Measurements from ENCODE around the gene TEDC1.

DNA sequence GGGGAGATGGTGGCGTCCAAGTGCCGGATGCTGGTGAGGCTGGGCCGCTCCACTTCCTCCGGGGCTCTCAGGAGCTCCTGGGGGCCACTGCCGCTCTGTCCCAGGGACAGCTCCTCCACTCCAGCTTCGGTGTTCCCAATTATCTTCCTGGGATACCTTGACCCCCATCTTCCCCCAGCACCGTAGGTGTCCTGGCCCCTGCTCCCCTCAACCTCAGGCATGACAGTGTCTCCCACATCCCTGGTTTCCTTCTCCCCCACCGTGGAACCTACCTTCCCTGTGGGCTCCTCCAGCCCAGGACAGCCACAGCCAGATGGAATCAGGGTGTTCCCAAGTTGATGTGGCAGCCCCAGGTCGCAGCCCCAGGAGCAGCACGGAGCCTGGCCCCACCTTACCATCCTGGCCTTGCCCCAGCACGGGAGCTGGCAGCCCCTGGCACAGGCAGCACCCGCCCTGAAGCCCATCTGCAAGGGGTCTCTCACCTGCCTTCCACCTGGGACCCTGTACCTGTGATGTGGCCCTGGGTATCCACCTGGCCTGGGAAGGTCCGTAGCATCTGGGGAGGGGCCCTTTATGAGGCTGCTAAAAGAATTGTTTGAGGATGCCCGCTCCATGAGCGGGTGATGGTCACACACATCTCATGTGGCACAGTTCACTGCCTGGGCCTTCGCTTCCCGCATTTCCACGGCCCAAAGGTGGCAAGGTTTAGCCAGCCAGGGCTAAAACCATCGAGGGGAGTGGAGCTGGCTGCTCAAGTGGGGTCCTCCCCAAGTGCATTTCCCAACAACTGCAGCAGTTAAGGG, 39.4 kb downstream of the TEDC1 start:
- no peak for TF ChIP-seq EZH2 (optimal IDR thresholded peaks at IDR 0.05; ENCODE audit: low read depth, low read length)
- TF ChIP-seq, protein P1, sequence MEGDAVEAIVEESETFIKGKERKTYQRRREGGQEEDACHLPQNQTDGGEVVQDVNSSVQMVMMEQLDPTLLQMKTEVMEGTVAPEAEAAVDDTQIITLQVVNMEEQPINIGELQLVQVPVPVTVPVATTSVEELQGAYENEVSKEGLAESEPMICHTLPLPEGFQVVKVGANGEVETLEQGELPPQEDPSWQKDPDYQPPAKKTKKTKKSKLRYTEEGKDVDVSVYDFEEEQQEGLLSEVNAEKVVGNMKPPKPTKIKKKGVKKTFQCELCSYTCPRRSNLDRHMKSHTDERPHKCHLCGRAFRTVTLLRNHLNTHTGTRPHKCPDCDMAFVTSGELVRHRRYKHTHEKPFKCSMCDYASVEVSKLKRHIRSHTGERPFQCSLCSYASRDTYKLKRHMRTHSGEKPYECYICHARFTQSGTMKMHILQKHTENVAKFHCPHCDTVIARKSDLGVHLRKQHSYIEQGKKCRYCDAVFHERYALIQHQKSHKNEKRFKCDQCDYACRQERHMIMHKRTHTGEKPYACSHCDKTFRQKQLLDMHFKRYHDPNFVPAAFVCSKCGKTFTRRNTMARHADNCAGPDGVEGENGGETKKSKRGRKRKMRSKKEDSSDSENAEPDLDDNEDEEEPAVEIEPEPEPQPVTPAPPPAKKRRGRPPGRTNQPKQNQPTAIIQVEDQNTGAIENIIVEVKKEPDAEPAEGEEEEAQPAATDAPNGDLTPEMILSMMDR (IDR thresholded peaks at IDR 0.05; ENCODE audit: low read length): no peak
- TF ChIP-seq EZH2phosphoT487 (IDR thresholded peaks at IDR 0.05; ENCODE audit: low read length): no peak
